Measurements from ENCODE around the gene ZNRF1. TPM values are rescaled to one million over a fixed set of nuclear protein-coding genes. Genes with fewer than 3 reads are reported as not detected.

Gene ZNRF1
- polyA plus RNA-seq, 2 of the 4 experiments (the other 2 are of a cell fraction): 18.6 to 22.6 TPM

DNA sequence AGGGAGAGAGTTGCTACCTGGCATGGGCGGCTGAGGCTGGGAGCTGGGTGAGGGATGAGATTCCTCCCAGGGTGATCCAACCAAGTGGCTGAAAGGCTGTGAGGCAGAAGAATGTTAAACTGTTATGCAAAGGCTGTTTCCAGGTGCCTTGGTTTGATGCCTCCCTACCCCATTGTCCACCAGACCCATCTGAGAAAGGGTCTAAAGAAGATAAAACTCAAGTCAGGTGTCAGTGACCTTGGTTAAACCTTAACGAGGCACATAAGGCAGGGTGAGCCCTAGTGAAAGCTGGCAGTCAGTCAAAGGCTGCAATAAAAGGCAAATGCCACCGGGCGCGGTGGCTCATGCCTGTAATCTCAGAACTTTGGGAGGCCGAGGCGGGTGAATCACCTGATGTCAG lies 94.0 kb downstream of the ZNRF1 start:
- no peak for FAIRE-seq
- POLR2A ChIA-PET: no interaction called here

DNA sequence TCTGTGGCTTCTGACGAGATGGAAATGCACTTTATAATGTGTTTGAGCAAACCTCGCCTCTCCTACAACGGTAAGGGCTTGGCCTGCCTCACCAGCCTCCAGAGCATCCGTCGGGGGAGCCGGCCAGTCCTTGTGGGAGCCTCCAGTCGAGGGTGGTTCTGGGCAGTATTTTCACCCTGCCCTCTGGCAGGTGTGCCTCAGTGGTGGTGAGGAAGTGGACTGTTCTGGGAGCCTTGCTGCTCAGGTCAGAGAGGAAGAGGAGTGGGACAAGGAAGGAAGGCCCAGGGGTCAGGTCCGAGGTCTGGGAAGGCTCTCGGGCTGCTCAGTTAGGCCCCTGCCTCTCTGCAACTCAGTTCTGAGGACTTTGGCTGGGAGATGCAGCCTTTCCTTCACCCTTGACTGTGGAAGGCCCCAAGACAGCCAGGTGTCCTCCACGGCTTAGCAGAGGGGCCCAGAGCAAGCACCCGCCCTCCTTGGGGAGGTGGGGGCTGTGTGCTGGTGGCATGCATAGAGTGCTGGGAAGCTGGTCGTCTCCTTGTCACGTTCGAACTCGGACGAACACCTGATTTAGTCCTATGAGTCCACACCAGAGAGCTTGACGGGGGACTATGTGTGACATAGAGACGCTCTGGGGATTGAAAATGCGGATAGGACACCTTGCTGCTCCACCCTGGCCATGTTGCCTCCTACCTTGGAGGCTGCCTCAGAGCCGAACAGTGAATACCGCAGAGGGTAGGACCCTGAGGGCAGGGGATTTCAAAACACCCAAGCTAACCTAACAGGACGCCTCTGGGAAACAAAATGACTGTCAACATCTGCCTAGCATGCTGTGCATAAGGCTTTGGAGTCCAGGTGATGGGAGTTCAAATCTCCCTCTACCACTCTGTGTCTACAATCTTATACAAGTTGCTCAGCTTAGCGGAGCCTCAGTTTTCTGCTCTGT lies 95.0 kb downstream of the ZNRF1 start:
- FAIRE-seq (no peak), ATAC-seq (no peak), DNase-seq (ENCODE audit: low read depth in 1 of 2, low spot score in 1 of 2) (no peak)
- H3K27ac ChIP-seq: peak overlapping the region in 1 of 2 experiments; percentile 38; a peak in 2 of 6 replicates
- peaks cover 34% of the 10 kb centered on the region for H3K4me1 ChIP-seq
- no peaks in the 10 kb centered on the region for H3K9me3 ChIP-seq
- 97% methylated on average over 23 of the region's 23 CpGs for WGBS (ENCODE audit: missing lambda C conversion rate)
- ChIA-PET POLR2A (no interaction called here), CTCF (interaction anchor here (1.3 to 11.3 kb wide), 2 partner anchors 18 to 95 kb away, joined by 4 to 69 read pairs; partner anchors contain the start of gene ZNRF1)
- H3K4me2 ChIP-seq: no peak overlapping the region
- TF ChIP-seq, protein P1, sequence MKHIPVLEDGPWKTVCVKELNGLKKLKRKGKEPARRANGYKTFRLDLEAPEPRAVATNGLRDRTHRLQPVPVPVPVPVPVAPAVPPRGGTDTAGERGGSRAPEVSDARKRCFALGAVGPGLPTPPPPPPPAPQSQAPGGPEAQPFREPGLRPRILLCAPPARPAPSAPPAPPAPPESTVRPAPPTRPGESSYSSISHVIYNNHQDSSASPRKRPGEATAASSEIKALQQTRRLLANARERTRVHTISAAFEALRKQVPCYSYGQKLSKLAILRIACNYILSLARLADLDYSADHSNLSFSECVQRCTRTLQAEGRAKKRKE (CRISPR knock-in tag; IDR thresholded peaks at IDR 0.05; ENCODE audit: low read depth): no peak
- no peak for TF ChIP-seq ZC3H11A (IDR thresholded peaks at IDR 0.05)
- TF ChIP-seq, protein P2, sequence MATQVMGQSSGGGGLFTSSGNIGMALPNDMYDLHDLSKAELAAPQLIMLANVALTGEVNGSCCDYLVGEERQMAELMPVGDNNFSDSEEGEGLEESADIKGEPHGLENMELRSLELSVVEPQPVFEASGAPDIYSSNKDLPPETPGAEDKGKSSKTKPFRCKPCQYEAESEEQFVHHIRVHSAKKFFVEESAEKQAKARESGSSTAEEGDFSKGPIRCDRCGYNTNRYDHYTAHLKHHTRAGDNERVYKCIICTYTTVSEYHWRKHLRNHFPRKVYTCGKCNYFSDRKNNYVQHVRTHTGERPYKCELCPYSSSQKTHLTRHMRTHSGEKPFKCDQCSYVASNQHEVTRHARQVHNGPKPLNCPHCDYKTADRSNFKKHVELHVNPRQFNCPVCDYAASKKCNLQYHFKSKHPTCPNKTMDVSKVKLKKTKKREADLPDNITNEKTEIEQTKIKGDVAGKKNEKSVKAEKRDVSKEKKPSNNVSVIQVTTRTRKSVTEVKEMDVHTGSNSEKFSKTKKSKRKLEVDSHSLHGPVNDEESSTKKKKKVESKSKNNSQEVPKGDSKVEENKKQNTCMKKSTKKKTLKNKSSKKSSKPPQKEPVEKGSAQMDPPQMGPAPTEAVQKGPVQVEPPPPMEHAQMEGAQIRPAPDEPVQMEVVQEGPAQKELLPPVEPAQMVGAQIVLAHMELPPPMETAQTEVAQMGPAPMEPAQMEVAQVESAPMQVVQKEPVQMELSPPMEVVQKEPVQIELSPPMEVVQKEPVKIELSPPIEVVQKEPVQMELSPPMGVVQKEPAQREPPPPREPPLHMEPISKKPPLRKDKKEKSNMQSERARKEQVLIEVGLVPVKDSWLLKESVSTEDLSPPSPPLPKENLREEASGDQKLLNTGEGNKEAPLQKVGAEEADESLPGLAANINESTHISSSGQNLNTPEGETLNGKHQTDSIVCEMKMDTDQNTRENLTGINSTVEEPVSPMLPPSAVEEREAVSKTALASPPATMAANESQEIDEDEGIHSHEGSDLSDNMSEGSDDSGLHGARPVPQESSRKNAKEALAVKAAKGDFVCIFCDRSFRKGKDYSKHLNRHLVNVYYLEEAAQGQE (IDR thresholded peaks at IDR 0.05): no peak
- TF ChIP-seq SREBF2 (IDR thresholded peaks at IDR 0.05): no peak
- TF ChIP-seq KDM5A (IDR thresholded peaks at IDR 0.05): no peak
- no peak for TF ChIP-seq KDM1A (IDR thresholded peaks at IDR 0.05; ENCODE audit: low read depth)
- TF ChIP-seq ESRRA (IDR thresholded peaks at IDR 0.05; ENCODE audit: borderline replicate concordance, low read length): no peak
- no peak for TF ChIP-seq FOSL2 (IDR thresholded peaks at IDR 0.05)
- TF ChIP-seq FOSL2 (CRISPR knock-in tag; IDR thresholded peaks at IDR 0.05): no peak
- TF ChIP-seq MAFK (IDR thresholded peaks at IDR 0.05; ENCODE audit: partially characterized antibody): no peak
- no peak for TF ChIP-seq BHLHE40 (IDR thresholded peaks at IDR 0.05; ENCODE audit: low read depth, low read length)
- TF ChIP-seq, protein P3, sequence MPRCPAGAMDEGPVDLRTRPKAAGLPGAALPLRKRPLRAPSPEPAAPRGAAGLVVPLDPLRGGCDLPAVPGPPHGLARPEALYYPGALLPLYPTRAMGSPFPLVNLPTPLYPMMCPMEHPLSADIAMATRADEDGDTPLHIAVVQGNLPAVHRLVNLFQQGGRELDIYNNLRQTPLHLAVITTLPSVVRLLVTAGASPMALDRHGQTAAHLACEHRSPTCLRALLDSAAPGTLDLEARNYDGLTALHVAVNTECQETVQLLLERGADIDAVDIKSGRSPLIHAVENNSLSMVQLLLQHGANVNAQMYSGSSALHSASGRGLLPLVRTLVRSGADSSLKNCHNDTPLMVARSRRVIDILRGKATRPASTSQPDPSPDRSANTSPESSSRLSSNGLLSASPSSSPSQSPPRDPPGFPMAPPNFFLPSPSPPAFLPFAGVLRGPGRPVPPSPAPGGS (IDR thresholded peaks at IDR 0.05): no peak
- no peak for TF ChIP-seq NR3C1 (IDR thresholded peaks at IDR 0.05)
- TF ChIP-seq GATA3 (IDR thresholded peaks at IDR 0.05; ENCODE audit: borderline replicate concordance): no peak
- TF ChIP-seq RCOR1 (IDR thresholded peaks at IDR 0.05; ENCODE audit: low read depth, low read length): no peak
- TF ChIP-seq, protein P4, sequence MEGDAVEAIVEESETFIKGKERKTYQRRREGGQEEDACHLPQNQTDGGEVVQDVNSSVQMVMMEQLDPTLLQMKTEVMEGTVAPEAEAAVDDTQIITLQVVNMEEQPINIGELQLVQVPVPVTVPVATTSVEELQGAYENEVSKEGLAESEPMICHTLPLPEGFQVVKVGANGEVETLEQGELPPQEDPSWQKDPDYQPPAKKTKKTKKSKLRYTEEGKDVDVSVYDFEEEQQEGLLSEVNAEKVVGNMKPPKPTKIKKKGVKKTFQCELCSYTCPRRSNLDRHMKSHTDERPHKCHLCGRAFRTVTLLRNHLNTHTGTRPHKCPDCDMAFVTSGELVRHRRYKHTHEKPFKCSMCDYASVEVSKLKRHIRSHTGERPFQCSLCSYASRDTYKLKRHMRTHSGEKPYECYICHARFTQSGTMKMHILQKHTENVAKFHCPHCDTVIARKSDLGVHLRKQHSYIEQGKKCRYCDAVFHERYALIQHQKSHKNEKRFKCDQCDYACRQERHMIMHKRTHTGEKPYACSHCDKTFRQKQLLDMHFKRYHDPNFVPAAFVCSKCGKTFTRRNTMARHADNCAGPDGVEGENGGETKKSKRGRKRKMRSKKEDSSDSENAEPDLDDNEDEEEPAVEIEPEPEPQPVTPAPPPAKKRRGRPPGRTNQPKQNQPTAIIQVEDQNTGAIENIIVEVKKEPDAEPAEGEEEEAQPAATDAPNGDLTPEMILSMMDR (IDR thresholded peaks at IDR 0.05): no peak
- no peak overlapping the region for H3K4me3 ChIP-seq

More for the DNA sequence above, 94.0 kb downstream of the ZNRF1 start:
- no peaks in the 10 kb centered on the region for H3K9me3 ChIP-seq
- H3K4me2 ChIP-seq: peak overlapping the region; percentile 27; the same call in 1 of the 3 replicates
- 51% methylated on average over 7 of the region's 7 CpGs for WGBS (ENCODE audit: missing lambda C conversion rate)
- no peak overlapping the region for H3K4me3 ChIP-seq
- peak in 1 of 2 experiments; percentile 12; a peak in 2 of 6 replicates for ATAC-seq
- no peak for DNase-seq (ENCODE audit: low read depth in 1 of 2, low spot score in 1 of 2)
- CTCF ChIA-PET: interaction anchor here (11.3 kb wide), 1 partner anchor 19 kb away, joined by 69 read pairs; no protein-coding TSS in a partner anchor
- H3K4me1 ChIP-seq: peaks cover 35% of the 10 kb centered on the region
- peak overlapping the region in 1 of 2 experiments; percentile 69; a peak in 3 of 6 replicates for H3K27ac ChIP-seq
- no peak for TF ChIP-seq EHMT2 (IDR thresholded peaks at IDR 0.05; ENCODE audit: low read depth)
- TF ChIP-seq FOSL2 (IDR thresholded peaks at IDR 0.05): no peak
- TF ChIP-seq FOSL2 (CRISPR knock-in tag; IDR thresholded peaks at IDR 0.05): no peak
- no peak for TF ChIP-seq POLR2A (IDR thresholded peaks at IDR 0.05; ENCODE audit: low read length)
- TF ChIP-seq, protein P5, sequence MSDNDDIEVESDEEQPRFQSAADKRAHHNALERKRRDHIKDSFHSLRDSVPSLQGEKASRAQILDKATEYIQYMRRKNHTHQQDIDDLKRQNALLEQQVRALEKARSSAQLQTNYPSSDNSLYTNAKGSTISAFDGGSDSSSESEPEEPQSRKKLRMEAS (IDR thresholded peaks at IDR 0.05): no peak
- no peak for TF ChIP-seq BHLHE40 (IDR thresholded peaks at IDR 0.05; ENCODE audit: low read depth, low read length)
- no peak for TF ChIP-seq CBX2 (IDR thresholded peaks at IDR 0.05; ENCODE audit: borderline replicate concordance, low read depth)
- TF ChIP-seq NPAS2 (CRISPR knock-in tag; IDR thresholded peaks at IDR 0.05; ENCODE audit: borderline replicate concordance): no peak
- TF ChIP-seq POLR2AphosphoS2 (conservative IDR thresholded peaks at IDR 0.05; ENCODE audit: low read length): no peak
- TF ChIP-seq, protein P2 (IDR thresholded peaks at IDR 0.05): no peak

All from A549 (cell line).